GM15510 (cell line): Measurements from ENCODE around the gene CFAP119.

ENCODE experiments used
- POLR2A ChIP-seq: IDR thresholded peaks from 3 replicates; pipeline ENCODE4 v1.6.1; 2011; ENCODE audit warnings: borderline replicate concordance; ENCODE audit not compliant: insufficient read length; ENCODE audit errors: extremely low read depth

CFAP119 gene

DNA sequence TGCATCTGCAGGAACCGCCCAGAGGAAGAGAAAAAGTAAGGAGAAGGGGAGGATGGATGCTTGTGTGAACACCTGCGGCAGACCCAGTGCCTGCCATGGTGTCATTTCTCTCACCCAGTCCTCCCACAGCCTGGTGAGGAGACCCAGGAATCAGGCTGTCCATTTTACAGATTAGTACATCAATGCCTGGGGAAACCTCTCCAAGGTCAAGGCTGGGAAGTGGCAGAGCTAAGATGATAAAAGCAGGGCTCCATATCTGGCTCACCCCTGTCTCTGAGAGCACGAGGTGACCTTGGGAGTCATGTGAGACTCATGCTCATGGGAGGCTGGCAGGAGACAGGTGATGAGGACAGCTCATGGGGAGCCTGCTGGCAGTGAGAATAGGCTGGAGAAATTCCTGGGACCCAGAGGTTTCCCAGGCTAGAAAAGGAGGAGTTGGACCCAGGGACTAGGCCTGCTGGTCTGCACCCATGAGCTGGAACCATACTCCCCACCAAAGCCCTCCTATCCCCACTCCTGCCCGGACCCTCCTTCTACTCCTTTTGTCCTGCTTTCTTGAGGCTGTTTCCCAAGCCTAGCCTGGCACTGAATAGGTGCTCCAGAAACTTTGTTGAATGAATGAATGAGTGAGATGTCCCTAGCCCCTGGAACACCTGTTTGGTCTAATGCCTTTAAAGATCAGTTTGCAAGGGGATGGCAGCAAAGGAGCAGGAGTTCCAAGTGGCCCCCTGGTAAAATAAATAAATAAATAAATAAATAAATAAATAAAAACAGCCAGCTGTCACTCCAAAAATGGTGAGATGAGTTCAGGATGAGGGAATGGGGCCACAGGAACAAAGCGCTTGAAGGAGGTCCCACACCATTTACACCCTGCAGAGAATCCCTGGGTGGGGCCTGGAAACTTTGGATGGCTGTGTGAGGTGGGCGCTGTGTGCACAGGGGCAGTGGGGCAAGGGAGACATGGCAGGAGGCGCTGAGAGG lies 23.6 kb upstream of the CFAP119 start:
- no peak for TF ChIP-seq POLR2A

DNA sequence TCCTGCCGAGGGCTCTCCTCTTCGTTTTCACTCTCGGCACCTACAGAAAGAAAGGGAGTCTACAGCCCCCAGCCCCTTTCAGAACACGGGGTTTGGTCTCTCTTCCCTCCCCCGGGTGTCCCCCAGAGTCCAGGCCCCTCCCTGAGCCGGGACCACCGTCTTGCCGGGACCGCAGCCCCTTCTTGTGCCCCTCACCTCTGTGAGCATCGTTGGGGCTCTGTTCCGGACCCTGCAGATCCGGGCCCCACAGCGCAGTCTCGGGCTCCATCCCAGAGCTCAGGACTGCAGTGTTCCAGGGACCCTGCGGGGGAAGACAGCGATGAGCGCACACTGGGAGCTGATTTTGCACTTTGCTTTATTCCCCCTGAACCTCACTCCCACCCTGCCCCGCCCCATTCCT lies 22.4 kb upstream of the CFAP119 start:
- TF ChIP-seq POLR2A: no peak

DNA sequence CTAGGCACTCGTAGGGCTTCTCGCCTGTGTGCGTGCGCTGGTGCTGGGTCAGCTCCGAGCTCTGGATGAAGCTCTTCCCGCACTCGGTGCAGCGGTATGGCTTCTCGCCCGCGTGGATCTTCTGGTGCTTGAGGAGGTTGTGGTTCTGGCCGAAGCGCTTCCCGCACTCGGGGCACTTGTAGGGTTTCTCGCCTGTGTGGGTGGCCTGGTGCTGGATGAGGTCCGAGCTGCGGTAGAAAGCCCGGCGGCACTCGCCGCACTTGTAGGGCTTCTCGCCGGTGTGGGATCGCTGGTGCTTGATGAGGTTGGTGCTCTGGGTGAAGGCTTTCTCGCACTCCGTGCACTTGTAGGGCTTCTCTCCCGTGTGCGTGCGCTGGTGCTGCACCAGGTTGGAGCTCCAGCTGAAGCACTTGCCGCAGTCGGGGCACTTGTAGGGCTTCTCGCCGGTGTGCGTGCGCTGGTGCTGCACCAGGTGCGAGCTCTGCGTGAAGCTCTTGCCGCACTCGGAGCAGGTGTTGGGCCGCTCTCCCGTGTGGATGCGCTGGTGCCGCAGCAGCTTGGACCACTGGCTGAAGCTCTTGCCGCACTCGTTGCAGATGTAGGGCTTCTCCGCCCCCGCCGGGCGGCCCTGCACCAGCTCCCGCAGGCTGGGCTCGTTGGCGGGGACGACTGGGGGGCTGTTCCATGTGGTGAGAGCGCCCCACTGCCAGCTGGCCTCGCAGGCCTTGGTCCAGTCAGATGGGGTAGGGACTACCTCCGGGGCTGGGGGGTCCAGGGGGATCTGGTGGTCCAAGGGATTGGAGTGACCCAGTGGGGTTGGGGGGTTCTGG lies 21.6 kb upstream of the CFAP119 start:
- TF ChIP-seq POLR2A: no peak

DNA sequence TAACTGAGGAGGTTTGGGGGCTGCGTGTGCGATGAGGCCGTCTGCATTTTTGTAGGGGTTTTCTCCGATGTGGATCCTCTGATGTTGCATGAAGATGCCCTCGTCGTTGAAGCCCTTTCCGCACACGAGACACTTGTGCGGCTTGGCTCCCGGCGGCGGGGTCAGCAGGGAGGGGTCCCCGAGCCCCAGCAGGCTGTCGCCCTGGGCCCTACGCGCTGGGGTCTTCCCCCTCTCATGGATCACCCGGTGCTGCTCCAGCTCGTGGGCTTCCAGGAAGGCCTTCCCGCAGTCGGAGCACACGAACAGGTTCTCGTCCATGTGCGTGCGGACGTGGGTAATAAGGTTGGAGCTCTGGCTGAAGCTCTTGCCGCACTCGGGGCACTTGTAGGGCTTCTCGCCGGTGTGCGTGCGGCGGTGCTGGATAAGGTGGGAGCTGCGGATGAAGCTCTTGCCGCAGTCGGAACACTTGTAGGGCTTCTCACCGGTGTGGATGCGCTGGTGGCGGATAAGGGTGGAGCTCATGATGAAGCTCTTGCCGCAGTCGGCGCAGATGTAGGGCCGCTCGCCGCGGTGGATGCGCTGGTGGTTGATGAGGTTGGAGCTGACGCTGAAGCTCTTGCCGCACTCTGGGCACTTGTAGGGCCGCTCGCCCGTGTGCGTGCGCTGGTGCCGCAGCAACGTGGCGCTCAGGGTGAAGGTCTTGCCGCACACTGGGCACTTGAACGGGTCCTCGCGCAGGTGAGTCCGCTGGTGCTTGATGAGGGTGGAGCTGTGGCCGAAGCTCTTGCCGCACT lies 20.8 kb upstream of the CFAP119 start:
- TF ChIP-seq POLR2A: no peak

DNA sequence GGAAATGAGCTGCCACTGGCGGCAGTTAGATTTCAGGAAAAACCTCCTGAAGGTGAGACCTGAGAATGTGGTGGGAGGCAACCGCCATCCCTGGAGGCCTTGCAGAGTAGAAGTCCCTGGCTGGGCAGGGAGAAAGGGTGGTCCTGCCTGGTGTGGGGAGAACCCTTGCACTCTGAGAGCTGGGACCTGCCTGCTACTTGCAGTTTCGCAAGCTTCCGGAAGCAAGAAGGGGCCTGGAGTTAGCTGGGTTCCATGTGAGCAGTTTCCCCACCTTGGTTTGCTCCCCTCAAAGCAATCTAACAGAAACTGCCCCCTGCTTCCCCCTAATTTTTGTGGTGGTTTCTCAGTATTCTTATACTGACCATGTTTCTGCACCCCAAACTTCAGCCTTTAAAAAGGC lies 18.7 kb upstream of the CFAP119 start:
- no peak for TF ChIP-seq POLR2A

DNA sequence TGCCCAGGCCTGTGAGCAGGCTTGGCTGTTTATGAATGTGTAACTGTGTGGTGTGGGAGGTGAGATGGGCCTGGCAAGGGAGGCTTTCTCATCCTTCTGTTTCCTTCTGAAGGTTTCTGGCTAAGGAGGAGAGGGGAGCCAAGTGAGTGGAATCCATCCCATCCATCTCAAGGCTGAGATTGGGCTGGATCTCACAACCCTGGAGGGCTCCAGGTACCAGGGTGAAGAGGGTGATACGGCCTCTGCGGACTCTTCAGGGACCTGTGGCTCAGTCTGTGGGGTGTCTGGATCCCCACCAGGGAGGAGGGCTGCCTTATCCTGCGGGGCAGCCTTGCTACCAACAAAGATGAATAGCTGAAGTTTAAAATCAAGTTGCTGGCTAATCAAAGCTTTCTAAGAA lies 18.2 kb upstream of the CFAP119 start:
- TF ChIP-seq POLR2A: no peak

DNA sequence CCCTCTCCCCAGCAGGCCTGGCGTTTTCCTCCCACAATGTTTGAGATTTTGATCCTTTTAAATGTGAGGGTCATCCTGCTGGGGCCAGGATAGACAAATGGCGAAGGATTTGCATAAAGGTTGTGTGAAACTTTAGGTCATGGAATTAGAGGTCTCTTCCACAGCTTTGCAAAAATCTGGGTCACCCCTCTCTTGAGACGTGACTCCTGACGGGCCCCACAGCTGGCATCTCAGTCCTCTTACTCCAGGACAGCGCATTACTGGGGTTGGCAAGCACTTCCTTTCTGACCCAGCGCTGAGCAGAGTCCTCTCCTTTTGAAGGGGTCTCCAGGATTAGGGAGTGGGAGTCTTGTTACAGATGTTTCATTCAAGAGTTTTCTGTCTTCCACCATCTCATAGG lies 17.7 kb upstream of the CFAP119 start:
- no peak for TF ChIP-seq POLR2A

DNA sequence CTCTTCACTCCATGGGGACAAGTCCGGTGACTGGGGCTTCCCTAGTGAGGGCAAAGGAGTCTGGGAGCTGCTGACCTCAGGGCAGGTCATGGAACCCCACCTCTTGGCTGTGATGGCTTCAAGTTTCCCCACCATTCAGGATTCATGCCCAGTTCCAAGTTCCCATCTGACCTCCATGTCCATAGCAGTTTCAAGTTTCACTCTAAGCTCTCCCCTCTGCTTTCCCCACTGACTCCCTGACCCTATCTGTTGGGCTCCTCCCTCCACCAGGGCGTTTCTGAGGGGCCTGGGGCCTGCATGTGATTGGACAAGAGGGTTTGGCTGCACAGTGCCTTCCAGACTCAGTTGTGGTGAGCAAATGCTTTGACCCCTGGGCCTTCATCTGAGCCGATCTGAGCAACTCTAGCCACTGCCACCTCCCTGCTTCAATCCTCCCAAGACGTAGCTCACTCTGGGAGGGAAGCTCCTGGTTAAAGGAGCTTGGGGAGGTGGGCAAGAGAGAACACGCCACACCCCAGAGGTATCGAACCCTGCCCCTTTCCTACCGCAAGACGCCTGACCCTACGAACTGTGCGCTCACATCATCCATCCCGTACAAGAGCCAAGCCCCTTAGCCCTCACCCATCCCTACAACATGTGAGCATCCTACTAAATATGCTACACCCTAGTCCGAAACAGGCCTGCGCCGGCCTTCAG lies 16.8 kb upstream of the CFAP119 start:
- no peak for TF ChIP-seq POLR2A

DNA sequence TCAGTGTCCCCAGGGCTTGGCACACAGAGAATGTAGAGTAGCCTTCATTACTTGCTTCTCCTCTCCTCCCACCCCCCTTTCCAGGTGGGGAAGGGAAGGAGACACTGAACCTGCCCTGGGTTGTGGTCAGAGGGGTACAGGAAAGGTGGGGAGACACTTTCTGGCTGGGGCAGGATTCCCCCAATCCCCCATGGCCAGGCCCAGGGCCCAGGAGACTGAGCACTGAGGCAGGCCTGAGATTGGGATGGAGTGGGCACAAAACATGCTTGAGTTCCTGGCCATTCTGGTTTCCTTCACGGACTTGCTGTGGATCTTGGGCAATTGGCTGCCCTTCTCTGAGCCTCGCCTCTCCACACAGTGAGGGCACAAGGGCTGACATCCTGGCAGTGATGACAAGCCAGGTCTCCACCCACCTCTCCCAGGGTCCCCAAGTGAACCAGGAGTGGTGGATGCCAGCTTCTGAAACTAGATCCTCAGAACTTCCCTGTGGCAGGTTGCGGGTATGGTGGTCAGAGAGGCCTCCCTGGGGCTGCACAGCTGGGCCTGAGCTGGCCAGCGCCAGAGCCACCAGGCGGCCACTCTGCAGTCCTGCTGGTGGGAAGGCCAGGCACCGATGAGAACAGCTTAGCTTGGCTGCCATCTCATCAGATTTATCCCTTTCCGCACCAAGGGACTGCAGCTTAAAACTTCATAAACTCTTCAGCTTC lies 15.9 kb upstream of the CFAP119 start:
- TF ChIP-seq POLR2A: no peak

DNA sequence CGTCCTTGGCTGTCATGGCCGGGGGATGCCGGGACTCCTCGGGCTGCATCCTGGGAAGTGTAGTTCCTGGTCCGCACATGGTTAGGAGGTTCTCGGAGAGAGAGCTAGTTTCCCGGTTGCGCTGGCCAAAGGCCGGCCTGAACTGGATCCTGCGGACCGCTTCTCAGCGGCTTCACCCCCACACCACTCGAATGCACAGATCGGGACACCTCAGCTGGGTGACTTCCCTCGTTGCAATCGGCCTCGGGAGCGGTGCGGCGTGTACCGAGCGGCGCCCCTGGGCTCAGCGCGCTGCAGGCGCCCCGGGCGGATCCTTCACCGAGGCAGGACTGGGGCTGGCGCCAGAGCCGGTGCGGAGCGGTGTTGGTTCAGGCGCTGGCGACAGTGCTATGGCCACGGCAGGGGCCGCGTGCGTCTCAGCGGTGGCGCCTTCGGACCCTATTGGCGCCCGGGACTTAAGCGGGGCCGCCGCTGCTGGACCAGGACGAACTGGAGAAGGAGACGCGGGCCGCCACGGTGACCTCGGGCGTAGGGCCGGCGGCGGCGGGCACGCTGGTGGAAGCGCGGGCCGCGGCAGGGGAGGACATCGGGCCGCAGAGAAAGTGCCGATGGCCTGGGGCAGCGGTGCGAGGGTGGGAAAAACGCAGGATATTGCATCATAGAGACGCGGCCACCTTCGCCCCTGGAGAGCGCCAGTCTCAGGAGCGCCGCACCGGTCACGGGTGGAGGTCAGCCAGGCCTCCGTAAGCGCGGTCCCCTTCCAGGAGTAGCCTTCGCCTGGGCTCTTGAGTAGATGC lies 13.7 kb upstream of the CFAP119 start:
- TF ChIP-seq POLR2A: peak; percentile 44

DNA sequence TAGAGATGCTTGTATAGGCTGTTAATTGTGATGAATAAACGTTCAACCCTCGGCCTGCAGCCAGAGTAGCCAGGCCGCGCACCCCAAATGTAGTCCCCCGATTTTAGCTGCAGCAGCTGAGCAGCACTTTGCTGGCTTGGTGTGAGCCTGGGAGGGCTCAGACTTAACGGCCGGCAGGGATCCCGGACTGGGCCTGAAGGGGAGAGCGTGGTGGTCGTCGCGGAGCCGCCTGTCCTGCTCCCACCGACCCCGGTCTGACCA lies 13.2 kb upstream of the CFAP119 start:
- no peak for TF ChIP-seq POLR2A

DNA sequence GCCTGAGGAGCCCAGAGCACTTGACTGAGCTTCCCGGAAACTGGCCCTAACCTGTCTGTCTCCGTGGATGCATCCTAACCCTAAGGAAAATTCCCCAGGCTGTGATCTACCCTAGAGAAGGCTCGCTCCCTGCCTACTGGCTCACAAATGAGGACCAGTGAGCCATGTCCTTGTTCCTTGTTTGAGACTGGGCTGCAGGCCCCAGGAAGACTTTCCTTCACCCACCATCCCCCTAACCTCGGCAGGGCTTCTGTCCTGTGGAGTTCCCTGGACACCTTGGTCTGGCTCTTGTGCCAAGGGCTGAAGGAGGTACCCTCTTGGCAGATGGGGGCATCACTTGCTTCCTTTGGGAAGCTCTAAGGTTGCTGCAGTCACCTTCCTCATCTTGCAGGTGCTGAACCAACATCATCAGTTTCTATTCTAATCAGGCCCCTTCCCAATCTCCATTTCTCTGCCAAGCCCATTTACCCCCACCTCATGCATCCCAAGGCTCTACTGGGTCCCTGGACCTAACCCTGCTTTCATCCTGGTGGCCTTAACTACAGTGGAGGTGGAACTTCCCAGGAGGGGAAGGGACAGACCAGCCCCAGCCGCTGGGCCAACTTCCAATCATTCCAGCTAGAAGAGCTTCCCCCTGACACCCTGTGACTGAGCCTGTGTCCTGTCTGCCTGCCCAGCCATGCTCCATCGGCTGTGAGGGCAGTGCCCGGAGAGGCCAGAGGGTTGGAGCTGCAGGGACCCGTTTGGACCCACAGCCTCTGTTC lies 12.7 kb upstream of the CFAP119 start:
- TF ChIP-seq POLR2A: no peak
